ENCODE results near the gene ZNF384.

Gene ZNF384

GRCh38 chr12:6699259-6699988 lies 10.2 kb upstream of the ZNF384 start:
- no peak for DNase-seq

GRCh38 chr12:6698352-6699046 lies 9.3 kb upstream of the ZNF384 start:
- no peak for DNase-seq

GRCh38 chr12:6697584-6698351 lies 8.6 kb upstream of the ZNF384 start:
- DNase-seq, result peak; percentile 52 to 65 (median 53)

GRCh38 chr12:6696690-6697583 lies 7.8 kb upstream of the ZNF384 start:
- DNase-seq, result peak in 1 of 3 donors; percentile 19

- no peak for DNase-seq
These were observed 6.3 kb upstream of the ZNF384 start for GRCh38 chr12:6695313-6696045.

- no peak for DNase-seq
These were observed 5.5 kb upstream of the ZNF384 start for GRCh38 chr12:6694701-6695100.

GRCh38 chr12:6693832-6694355 lies 4.7 kb upstream of the ZNF384 start:
- DNase-seq, result no peak

- no peak for DNase-seq
These were observed 3.7 kb upstream of the ZNF384 start for GRCh38 chr12:6692888-6693287.

GRCh38 chr12:6691473-6691872 lies 2.3 kb upstream of the ZNF384 start:
- DNase-seq, result peak in 2 of 3 donors; percentile 34 to 73

GRCh38 chr12:6688543-6688998 lies 604 bp downstream of the ZNF384 start:
- DNase-seq, result peak in 2 of 3 donors; percentile 22 to 35

GRCh38 chr12:6685814-6686213 lies 3.4 kb downstream of the ZNF384 start:
- no peak for DNase-seq

- DNase-seq, result peak; percentile 76 to 82 (median 79)
These were observed 4.6 kb downstream of the ZNF384 start for GRCh38 chr12:6684609-6685008.

- no peak for DNase-seq
These were observed 12.2 kb downstream of the ZNF384 start for GRCh38 chr12:6676962-6677361.

GRCh38 chr12:6672143-6672542 lies 17.0 kb downstream of the ZNF384 start:
- DNase-seq, result no peak

GRCh38 chr12:6667559-6668210 lies 21.5 kb downstream of the ZNF384 start:
- no peak for DNase-seq

- DNase-seq, result no peak
These were observed 23.0 kb downstream of the ZNF384 start for GRCh38 chr12:6666211-6666610.

- peak; percentile 15 to 58 (median 56) for DNase-seq
These were observed 24.3 kb downstream of the ZNF384 start for GRCh38 chr12:6664902-6665301.

- peak; percentile 98 to 100 (median 99) for DNase-seq
These were observed 26.1 kb downstream of the ZNF384 start, which contains the start of gene ING4 for GRCh38 chr12:6662906-6663742. TSS of gene ING4 (minus strand) at chr12:6663119. CDS start at chr12:6663101, 18 bp downstream.

- no peak for DNase-seq
These were observed 26.6 kb downstream of the ZNF384 start for GRCh38 chr12:6662602-6662905.

GRCh38 chr12:6653987-6654386 lies 35.2 kb downstream of the ZNF384 start:
- DNase-seq, result peak in 1 of 3 donors; percentile 13

Measured in suppressor macrophage treated with lipopolysaccharide for 1 hour (primary cell).